HG03045 (cell line): ENCODE data around the gene BTNL2.
"Not testable (repeated sequence)": the region's sequence is repeated elsewhere in the genome, so short reads cannot be mapped to it uniquely, and the experiment has no call there.

ENCODE experiments used
- ATAC-seq: cut with Tn5 transposase; IDR thresholded peaks from one replicate; pipeline ENCODE4 v1.9.1; 2021; ENCODE audit warnings: mild to moderate bottlenecking, moderate library complexity; ENCODE audit not compliant: unreplicated experiment

The BTNL2 gene

DNA sequence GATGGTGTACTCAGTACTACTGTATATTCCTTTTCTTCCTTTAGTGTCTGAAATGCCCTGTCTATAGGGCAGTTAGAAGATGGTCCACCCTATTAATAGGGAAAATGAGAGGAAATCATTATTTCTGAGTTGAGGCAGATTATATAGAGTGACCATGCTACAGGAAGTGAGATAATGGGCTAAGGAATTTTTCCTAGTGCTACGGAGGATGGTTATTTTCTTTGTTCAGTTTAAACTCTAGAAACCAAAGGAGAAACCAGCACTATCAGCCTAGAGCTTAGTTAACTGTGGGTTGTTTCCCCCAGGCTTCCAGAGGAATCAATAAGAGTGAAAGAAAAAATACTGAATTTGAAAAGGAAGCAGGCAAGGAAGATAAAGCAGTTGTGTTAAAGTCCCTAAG is 35.8 kb downstream of the BTNL2 start:
- no peak for ATAC-seq

GRCh38 chr6:32370505-32370904 is 36.5 kb downstream of the BTNL2 start:
- no peak for ATAC-seq

DNA sequence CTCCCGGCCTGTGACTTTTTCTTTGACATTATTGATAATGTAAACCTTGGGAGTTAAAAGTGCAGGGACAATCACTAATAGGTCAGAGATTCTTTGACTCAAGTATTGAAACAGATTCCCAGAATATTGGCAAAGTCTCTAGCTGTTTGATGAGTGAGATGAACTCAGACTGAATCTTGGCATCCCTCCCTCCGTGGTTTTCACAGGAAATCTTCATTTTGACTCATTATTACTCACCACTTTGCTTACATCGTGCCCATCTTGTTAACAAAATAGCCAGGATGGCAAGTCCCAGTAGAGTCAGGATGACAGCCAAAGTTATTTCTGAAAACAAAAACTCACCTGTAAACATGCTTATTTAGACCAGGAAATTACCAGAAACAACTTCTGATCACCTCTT is 37.3 kb downstream of the BTNL2 start:
- no peak for ATAC-seq

GRCh38 chr6:32367644-32368043 is 39.3 kb downstream of the BTNL2 start:
- ATAC-seq = no peak

GRCh38 chr6:32359225-32359624 is 47.8 kb downstream of the BTNL2 start:
- not testable (repeated sequence) for ATAC-seq

GRCh38 chr6:32358548-32358947 is 48.4 kb downstream of the BTNL2 start:
- not testable (repeated sequence) for ATAC-seq

DNA sequence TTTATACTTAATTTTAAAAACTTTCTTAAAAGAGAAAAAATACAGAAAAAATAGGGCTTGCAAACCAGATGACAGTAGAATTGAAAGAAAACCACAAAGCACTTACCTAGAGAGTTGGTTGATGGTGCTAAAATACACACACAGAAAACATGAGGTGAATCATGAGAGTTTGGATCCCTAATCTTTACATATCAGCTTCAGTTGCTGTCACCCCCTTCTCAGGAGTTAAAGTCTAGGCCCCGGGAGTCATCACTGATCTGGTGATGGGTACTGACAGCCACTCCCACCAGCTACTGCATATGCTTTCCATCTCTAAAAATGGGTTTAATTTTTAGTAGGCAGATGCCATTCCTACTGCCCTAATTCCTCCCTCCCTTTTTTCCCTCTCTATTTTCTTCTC is 52.0 kb downstream of the BTNL2 start:
- ATAC-seq = no peak

DNA sequence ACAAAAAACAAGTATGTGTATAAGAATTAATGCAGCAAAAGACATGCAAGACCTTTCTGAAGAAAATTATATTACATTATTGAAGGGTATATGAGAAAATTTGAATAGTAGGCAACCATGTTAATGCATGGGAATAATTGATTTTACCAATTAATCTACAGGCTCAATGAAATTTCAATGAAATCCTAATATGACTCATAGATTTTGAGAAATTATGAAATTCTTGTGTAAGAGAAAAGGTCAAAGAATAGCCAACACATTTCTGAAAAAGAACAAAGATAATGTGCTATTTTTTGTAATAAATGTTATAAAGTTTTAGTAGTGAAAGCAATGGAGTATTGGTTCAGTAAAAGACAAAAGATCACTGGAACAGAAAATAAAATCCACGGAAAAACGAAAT is 53.6 kb downstream of the BTNL2 start:
- no peak for ATAC-seq
